HCT116 (cell line): ENCODE results near the gene DDX60. TPM values are rescaled to one million over a fixed set of nuclear protein-coding genes. Genes with fewer than 3 reads are reported as not detected.

Source experiments
- ATAC-seq: fragments of 200-7000 bp; cut with Tn5 transposase; 2 replicates; pipeline ENCODE4 v1.9.1; 2020; ENCODE audit warnings: mild to moderate bottlenecking, moderate library complexity
- BruUV-seq: library from RNA; stranded (reverse); fragments of 400-500 nt; replicated peaks from 2 replicates; lab custom pipeline; 2021; lab: Mats Ljungman, UMichigan
- CTCF ChIA-PET: fragments of 300-600 bp; sonication (Branson Sonifier 250); formaldehyde crosslinking; loops from one replicate; lab custom pipeline; 2021; ENCODE audit warnings: antibody characterized with exemption; lab: Charles Lee
- POLR2A ChIA-PET: fragments of 300-600, 350-600 bp; sonication (Branson Sonifier 250); formaldehyde crosslinking; loops from one replicate; lab custom pipeline; 2021; ENCODE audit warnings: antibody characterized with exemption; lab: Charles Lee
- RAD21 ChIA-PET, 2 experiments: fragments of 300-600 bp; sonication (Branson Sonifier 250); formaldehyde crosslinking; loops; one replicate each; lab custom pipeline; 2023; ENCODE audit warnings: low total read pairs in 2 of 2; ENCODE audit not compliant: uncharacterized antibody in 2 of 2, unreplicated experiment in 2 of 2, low non-redundant PET in 1 of 2; lab: Charles Lee
- DNase-seq: peaks from one replicate; pipeline ENCODE4 v3.0.0-alpha.2; 2010; ENCODE audit warnings: low read depth, low spot score
- H2AFZ ChIP-seq: fragments of 200-600 bp; shearing (Covaris generic), sonication (generic); 2 replicates; pipeline ENCODE4 v1.6.1; 2017; ENCODE audit warnings: low read depth, mixed run types, mixed read lengths, antibody characterized with exemption, low read length; ENCODE audit not compliant: poor library complexity, severe bottlenecking
- H3K27ac ChIP-seq: 2 replicates; pipeline ENCODE4 v1.5.1; 2012; ENCODE audit warnings: low read depth, low read length
- H3K27me3 ChIP-seq: fragments of 200-600 bp; sonication (generic); 2 replicates; pipeline ENCODE4 v1.6.1; 2016; ENCODE audit warnings: mixed run types, low read length, mixed read lengths; ENCODE audit not compliant: insufficient read depth
- H3K36me3 ChIP-seq, 2 experiments: fragments of 200-500 bp in 1 of 2; fragments of 200-600 bp in 1 of 2; sonication (Bioruptor generic) in 1 of 2; sonication (generic) in 1 of 2; 2 replicates each; pipeline versions ENCODE4 v1.5.1 to v1.6.1; 2014 to 2016; ENCODE audit warnings: low read length in 2 of 2, inconsistent platforms in 1 of 2, mixed read lengths in 1 of 2, mixed run types in 1 of 2; ENCODE audit not compliant: insufficient read depth in 2 of 2, control insufficient read depth in 1 of 2
- H3K4me1 ChIP-seq, 2 experiments: fragments of 200-600 bp in 1 of 2; sonication (generic) in 1 of 2; 2 replicates each; pipeline versions ENCODE4 v1.5.1 to v1.6.1; 2012 to 2017; ENCODE audit warnings: low read length in 2 of 2, inconsistent platforms in 1 of 2, mild to moderate bottlenecking in 1 of 2, mixed read lengths in 1 of 2, mixed run types in 1 of 2, moderate library complexity in 1 of 2; ENCODE audit not compliant: insufficient read depth in 2 of 2, control insufficient read depth in 1 of 2
- H3K4me2 ChIP-seq: fragments of 200-600 bp; sonication (generic); 2 replicates; pipeline ENCODE4 v1.6.1; 2017; ENCODE audit warnings: mixed run types, low read length, mixed read lengths
- H3K4me3 ChIP-seq, 2 experiments: fragments of 200-600 bp in 1 of 2; sonication (generic) in 1 of 2; replicated peaks in 1 of 2; 2 replicates each; pipeline ENCODE4 v1.5.1; 2011 to 2016; ENCODE audit warnings: low read length in 2 of 2, control low read depth in 1 of 2, low read depth in 1 of 2, mild to moderate bottlenecking in 1 of 2, mixed read lengths in 1 of 2, mixed run types in 1 of 2
- H3K79me2 ChIP-seq: fragments of 200-600 bp; sonication (generic); 2 replicates; pipeline ENCODE4 v1.6.1; 2017; ENCODE audit warnings: mild to moderate bottlenecking, mixed run types, low read length, moderate library complexity, mixed read lengths; ENCODE audit not compliant: insufficient read depth
- H3K9ac ChIP-seq: fragments of 200-600 bp; sonication (generic); 2 replicates; pipeline ENCODE4 v1.6.1; 2016; ENCODE audit warnings: low read length, mixed read lengths
- H3K9me2 ChIP-seq: fragments of 200-600 bp; sonication (generic), shearing (Covaris generic); 2 replicates; pipeline ENCODE4 v1.6.1; 2017; ENCODE audit warnings: mixed run types, mild to moderate bottlenecking, moderate library complexity; ENCODE audit not compliant: insufficient read depth
- H3K9me3 ChIP-seq, 2 experiments: fragments of 200-500 bp in 1 of 2; fragments of 200-600 bp in 1 of 2; sonication (Bioruptor generic) in 1 of 2; sonication (generic) in 1 of 2; 2 replicates each; pipeline ENCODE4 v1.6.1; 2014 to 2017; ENCODE audit warnings: low read length in 2 of 2, mixed read lengths in 2 of 2, inconsistent platforms in 1 of 2, low read depth in 1 of 2, mild to moderate bottlenecking in 1 of 2, mixed run types in 1 of 2, moderate library complexity in 1 of 2; ENCODE audit not compliant: control insufficient read depth in 1 of 2, insufficient read depth in 1 of 2
- H4K20me1 ChIP-seq: fragments of 200-600 bp; sonication (generic), shearing (Covaris generic); 2 replicates; pipeline ENCODE4 v1.6.1; 2017; ENCODE audit warnings: mixed run types, mild to moderate bottlenecking, moderate library complexity; ENCODE audit not compliant: insufficient read depth
- CBX3 ChIP-seq: IDR thresholded peaks from 2 replicates; pipeline ENCODE4 v1.6.1; 2012; ENCODE audit warnings: low read depth
- EGR1 ChIP-seq: IDR thresholded peaks from 2 replicates; pipeline ENCODE4 v1.6.1; 2012; ENCODE audit warnings: low read depth
- EZH2 ChIP-seq: fragments of 200-600 bp; sonication (generic); IDR thresholded peaks from 2 replicates; pipeline ENCODE4 v1.6.1; 2017; ENCODE audit warnings: antibody characterized with exemption, mixed run types
- JUND ChIP-seq: IDR thresholded peaks from 2 replicates; pipeline ENCODE4 v1.6.1; 2012
- POLR2A ChIP-seq: IDR thresholded peaks from 2 replicates; pipeline ENCODE4 v1.7.0; 2011; ENCODE audit warnings: borderline replicate concordance; ENCODE audit not compliant: insufficient read depth, insufficient read length; ENCODE audit errors: extremely low read depth
- POLR2AphosphoS5 ChIP-seq: IDR thresholded peaks from 2 replicates; pipeline ENCODE4 v1.6.1; 2011; ENCODE audit warnings: mild to moderate bottlenecking, low read depth, low read length, moderate library complexity
- SP1 ChIP-seq: IDR thresholded peaks from 2 replicates; pipeline ENCODE4 v1.6.1; 2012; ENCODE audit warnings: low read depth
- TCF7L2 ChIP-seq: IDR thresholded peaks from 2 replicates; pipeline ENCODE4 v1.7.0; 2011; ENCODE audit warnings: borderline replicate concordance, inconsistent platforms; ENCODE audit not compliant: insufficient read depth, insufficient read length; ENCODE audit errors: extremely low read depth
- ZFX ChIP-seq: fragments of 450-650 bp; IDR thresholded peaks from 2 replicates; pipeline ENCODE4 v1.6.1; 2017
- ZNF274 ChIP-seq: fragments of 200-500 bp; sonication (Bioruptor generic); IDR thresholded peaks from 2 replicates; pipeline ENCODE4 v1.6.1; 2014; ENCODE audit warnings: mild to moderate bottlenecking, low read depth, low read length, inconsistent platforms
- intact Hi-C: fragments of 100-400 bp; cut with micrococcal nuclease; formaldehyde crosslinking; loops from 2 replicates; pipeline ENCODE4 v1.10.0; 2022
- total RNA-seq: library from RNA; stranded (reverse); gene quantifications from one replicate; pipeline ENCODE4 v1.2.1, GENCODE V29; 2021; ENCODE audit not compliant: unreplicated experiment
- TF ChIP-seq, protein P1 (sequence below): IDR thresholded peaks from 2 replicates; pipeline ENCODE4 v1.6.1; 2012
- TF ChIP-seq, protein P2 (sequence below), 3 experiments: fragments of 200-600 bp in 1 of 3; sonication (generic) in 1 of 3; IDR thresholded peaks in 2 of 3; conservative IDR thresholded peaks in 1 of 3; 2 replicates each; pipeline ENCODE4 v1.5.1; 2012 to 2017; ENCODE audit warnings: low read depth in 2 of 3, low read length in 2 of 3, antibody characterized with exemption in 1 of 3, borderline replicate concordance in 1 of 3, control low read depth in 1 of 3, mild to moderate bottlenecking in 1 of 3, mixed read lengths in 1 of 3, mixed run types in 1 of 3, moderate library complexity in 1 of 3; ENCODE audit not compliant: insufficient read depth in 1 of 3
- TF ChIP-seq, protein P3 (sequence below): IDR thresholded peaks from 2 replicates; pipeline ENCODE4 v1.6.1; 2012
- TF ChIP-seq, protein P4 (sequence below): IDR thresholded peaks from 2 replicates; pipeline ENCODE4 v1.6.1; 2012; ENCODE audit warnings: low read depth

DDX60 gene
- total RNA-seq, 1 experiment from 2014 or later: 6.5 TPM

DNA sequence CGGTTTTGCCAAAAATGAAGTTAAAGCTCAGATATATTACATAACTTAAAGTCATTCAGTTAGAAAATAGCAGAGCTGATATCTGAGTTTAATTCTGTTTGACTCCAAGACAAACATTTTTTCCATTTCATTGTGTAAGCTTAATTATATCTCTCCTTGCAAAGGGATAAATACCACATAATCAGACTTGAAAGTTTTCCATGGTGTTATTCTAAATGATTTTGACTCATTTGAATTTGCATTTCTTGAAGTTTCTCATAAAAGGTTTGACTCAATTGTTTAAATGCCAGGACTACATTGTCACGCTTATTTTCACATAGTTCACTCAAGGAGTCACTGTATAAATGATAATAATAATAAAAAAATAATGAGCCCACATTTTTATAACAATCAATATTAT, 39.4 kb upstream of the DDX60 start:
- no peak overlapping the region for H2AFZ ChIP-seq
- no peak for ATAC-seq
- H3K79me2 ChIP-seq: no peaks in the 10 kb centered on the region
- intact Hi-C loops: no loop called here
- H3K4me1 ChIP-seq: no peaks in the 10 kb centered on the region
- no peaks in the 10 kb centered on the region for H3K9me3 ChIP-seq
- ChIA-PET CTCF (no interaction called here), RAD21 (no interaction called here), POLR2A (no interaction called here)
- H3K9me2 ChIP-seq: no peaks in the 10 kb centered on the region
- no peak overlapping the region for H3K9ac ChIP-seq
- H3K4me3 ChIP-seq: no peak overlapping the region
- TF ChIP-seq, protein P1, sequence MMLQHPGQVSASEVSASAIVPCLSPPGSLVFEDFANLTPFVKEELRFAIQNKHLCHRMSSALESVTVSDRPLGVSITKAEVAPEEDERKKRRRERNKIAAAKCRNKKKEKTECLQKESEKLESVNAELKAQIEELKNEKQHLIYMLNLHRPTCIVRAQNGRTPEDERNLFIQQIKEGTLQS: no peak
- TF ChIP-seq EZH2 (no peak), ZNF274 (no peak), ZFX (no peak), POLR2AphosphoS5 (no peak), CBX3 (no peak), TCF7L2 (no peak), POLR2A (no peak), EGR1 (no peak), JUND (no peak), SP1 (no peak)
- TF ChIP-seq, protein P2, sequence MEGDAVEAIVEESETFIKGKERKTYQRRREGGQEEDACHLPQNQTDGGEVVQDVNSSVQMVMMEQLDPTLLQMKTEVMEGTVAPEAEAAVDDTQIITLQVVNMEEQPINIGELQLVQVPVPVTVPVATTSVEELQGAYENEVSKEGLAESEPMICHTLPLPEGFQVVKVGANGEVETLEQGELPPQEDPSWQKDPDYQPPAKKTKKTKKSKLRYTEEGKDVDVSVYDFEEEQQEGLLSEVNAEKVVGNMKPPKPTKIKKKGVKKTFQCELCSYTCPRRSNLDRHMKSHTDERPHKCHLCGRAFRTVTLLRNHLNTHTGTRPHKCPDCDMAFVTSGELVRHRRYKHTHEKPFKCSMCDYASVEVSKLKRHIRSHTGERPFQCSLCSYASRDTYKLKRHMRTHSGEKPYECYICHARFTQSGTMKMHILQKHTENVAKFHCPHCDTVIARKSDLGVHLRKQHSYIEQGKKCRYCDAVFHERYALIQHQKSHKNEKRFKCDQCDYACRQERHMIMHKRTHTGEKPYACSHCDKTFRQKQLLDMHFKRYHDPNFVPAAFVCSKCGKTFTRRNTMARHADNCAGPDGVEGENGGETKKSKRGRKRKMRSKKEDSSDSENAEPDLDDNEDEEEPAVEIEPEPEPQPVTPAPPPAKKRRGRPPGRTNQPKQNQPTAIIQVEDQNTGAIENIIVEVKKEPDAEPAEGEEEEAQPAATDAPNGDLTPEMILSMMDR (IDR thresholded peaks at IDR 0.05 in 2 of 3, conservative IDR thresholded peaks at IDR 0.05 in 1 of 3; ENCODE audit: borderline replicate concordance in 1 of 3, insufficient read depth in 1 of 3, low read depth in 2 of 3, low read length in 2 of 3): no peak
- TF ChIP-seq, protein P3, sequence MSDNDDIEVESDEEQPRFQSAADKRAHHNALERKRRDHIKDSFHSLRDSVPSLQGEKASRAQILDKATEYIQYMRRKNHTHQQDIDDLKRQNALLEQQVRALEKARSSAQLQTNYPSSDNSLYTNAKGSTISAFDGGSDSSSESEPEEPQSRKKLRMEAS: no peak
- TF ChIP-seq, protein P4, sequence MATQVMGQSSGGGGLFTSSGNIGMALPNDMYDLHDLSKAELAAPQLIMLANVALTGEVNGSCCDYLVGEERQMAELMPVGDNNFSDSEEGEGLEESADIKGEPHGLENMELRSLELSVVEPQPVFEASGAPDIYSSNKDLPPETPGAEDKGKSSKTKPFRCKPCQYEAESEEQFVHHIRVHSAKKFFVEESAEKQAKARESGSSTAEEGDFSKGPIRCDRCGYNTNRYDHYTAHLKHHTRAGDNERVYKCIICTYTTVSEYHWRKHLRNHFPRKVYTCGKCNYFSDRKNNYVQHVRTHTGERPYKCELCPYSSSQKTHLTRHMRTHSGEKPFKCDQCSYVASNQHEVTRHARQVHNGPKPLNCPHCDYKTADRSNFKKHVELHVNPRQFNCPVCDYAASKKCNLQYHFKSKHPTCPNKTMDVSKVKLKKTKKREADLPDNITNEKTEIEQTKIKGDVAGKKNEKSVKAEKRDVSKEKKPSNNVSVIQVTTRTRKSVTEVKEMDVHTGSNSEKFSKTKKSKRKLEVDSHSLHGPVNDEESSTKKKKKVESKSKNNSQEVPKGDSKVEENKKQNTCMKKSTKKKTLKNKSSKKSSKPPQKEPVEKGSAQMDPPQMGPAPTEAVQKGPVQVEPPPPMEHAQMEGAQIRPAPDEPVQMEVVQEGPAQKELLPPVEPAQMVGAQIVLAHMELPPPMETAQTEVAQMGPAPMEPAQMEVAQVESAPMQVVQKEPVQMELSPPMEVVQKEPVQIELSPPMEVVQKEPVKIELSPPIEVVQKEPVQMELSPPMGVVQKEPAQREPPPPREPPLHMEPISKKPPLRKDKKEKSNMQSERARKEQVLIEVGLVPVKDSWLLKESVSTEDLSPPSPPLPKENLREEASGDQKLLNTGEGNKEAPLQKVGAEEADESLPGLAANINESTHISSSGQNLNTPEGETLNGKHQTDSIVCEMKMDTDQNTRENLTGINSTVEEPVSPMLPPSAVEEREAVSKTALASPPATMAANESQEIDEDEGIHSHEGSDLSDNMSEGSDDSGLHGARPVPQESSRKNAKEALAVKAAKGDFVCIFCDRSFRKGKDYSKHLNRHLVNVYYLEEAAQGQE: no peak
- no peak for DNase-seq
- H3K36me3 ChIP-seq: peaks cover 7 to 29% of the 10 kb centered on the region in 2 experiments; a peak in 3 of 4 replicates
- H3K27me3 ChIP-seq: no peaks in the 10 kb centered on the region
- no peak overlapping the region for H3K4me2 ChIP-seq
- no peak overlapping the region for H3K27ac ChIP-seq
- no peaks in the 10 kb centered on the region for H4K20me1 ChIP-seq
- no TSS peak for BruUV-seq
